Measurements from ENCODE around the gene CFHR4.

DNA sequence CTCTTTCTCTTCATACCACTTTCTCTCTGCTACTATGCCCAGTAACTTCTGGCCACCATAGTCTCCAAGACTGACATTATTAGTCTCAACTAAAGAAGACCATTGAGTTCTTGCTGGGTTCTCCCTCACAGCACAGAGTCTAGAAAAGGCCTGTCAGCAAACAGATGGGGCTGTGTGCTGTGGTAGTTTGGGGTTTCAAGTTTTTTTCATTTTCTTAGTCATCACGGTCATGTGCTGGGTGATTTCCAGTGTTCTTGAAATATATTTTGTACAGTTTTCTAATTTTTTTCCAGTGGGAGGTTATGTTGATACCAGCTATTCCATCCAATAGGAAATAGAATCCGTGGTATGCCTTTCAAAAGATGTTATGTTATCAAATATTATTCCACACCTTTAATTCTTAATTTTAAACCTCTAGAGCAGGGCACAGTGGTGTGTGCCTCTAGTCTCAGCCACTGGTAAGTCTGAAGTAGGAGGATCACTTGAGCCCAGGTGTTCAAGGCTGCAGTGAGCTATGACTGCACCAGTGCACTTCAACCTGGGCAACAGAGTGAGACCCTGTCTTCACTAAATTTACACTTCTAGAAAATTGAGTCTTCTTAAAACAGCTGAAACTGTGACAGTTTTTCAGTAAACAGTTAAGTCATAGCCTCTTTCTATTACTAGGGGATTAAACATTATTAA is 64.0 kb downstream of the CFHR4 start:
- TF ChIP-seq, protein P1, sequence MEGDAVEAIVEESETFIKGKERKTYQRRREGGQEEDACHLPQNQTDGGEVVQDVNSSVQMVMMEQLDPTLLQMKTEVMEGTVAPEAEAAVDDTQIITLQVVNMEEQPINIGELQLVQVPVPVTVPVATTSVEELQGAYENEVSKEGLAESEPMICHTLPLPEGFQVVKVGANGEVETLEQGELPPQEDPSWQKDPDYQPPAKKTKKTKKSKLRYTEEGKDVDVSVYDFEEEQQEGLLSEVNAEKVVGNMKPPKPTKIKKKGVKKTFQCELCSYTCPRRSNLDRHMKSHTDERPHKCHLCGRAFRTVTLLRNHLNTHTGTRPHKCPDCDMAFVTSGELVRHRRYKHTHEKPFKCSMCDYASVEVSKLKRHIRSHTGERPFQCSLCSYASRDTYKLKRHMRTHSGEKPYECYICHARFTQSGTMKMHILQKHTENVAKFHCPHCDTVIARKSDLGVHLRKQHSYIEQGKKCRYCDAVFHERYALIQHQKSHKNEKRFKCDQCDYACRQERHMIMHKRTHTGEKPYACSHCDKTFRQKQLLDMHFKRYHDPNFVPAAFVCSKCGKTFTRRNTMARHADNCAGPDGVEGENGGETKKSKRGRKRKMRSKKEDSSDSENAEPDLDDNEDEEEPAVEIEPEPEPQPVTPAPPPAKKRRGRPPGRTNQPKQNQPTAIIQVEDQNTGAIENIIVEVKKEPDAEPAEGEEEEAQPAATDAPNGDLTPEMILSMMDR (IDR thresholded peaks at IDR 0.05), result no peak
- no peak for TF ChIP-seq POLR2A (IDR thresholded peaks at IDR 0.05)
